DMS79 (cell line): ENCODE results near the gene MSI2.

ENCODE experiments used
- DNase-seq: peaks from one replicate; lab custom pipeline; 2025; lab: John Stamatoyannopoulos, UW

The MSI2 gene

DNA sequence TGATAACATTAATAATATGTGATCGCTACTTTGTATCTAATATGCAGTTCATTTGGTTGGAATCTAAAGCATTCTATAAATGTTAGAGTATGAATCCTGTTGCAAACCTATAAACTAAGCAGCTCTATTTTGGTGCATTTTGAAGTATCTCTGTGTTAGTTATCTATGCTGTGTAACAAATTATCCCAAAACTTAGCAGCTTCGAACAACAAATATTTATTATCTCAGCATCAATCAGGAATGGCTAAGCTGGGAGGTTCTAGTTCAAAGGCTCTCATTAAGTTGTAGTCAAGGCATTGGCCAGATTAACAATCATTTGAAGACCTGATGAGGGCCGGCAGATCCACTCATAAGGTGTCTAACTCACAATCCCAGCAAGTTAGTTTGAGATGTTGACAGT lies 10.1 kb upstream of the MSI2 start:
- no peak for DNase-seq

DNA sequence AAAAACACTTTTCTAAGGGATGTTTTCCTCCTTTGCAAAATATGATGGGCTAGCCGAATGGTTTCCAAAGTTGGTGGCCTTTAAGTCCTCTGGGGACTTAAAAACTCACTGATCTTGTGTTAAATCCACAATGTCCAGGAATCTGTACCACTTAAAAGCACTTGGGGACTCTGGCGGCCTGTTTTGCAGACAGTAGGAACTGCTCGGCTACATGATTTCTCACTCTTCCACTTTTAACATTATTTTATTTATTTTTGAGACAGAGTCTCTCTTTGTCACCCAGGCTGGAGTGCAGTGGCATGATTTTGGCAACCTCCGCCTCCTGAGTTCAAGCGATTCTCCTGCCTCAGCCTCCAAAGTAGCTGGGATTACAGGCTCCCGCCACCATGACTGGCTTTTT lies 9.1 kb upstream of the MSI2 start:
- no peak for DNase-seq

DNA sequence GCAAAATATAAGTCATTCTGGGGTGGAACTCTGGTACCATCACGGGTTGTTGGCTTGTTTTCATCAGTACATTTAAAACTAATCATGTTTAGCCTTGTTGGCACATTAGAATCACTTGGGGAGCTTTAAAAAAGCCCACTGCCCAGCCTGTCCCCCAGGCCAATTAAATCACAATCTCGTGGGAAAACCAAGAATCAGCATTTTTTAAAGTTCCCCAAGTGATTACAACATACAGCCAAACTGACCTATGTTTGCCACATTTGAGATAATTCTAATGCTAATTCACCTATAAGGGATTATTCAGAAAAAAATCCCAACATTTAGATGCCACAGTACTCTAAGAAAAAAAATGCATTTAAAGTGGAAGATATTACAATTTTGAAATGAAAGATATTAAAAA lies 8.4 kb upstream of the MSI2 start:
- no peak for DNase-seq

DNA sequence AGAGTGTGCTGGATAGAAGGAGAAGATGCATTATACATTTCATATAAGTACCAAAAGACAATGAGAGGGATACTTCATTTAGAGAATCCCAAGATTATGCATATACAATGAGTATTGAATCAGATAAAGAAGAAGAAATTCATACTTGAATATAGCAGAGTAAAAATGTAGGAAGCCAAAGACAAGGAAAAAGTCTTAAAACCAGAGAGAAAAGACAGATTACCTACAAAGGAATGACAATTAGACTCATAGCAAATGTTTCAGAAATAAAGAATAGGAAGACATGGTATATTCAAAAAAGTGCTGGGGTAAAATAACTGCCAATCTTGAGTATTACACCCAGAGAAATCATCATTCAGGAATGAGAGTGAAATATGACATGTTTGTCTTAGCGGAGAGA lies 6.8 kb upstream of the MSI2 start:
- no peak for DNase-seq

DNA sequence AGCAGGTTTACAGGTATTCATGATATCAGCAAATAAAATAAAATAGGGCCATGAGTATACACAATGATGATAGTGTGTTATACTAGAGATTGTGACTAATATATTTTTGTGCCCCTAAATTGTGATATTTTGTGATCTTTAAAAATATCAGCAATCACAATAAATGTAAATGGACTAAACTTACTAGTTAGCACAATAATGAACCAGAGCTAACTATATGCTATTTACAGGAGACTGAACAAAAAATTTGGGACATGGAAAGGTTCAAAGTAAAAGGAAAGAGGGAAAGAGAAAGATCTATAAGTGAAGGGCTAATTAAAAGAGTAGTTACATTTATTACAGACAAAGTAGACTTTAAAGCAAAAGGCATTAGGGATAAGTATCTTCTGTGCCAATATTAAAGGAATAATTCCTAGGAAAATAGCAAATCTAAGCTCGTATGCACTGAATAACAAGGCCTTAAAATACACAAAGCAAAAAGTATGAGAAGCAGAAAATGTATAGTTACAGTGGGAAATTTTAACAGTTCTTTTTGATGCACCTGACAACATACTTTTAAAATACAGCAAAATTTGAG lies 5.0 kb upstream of the MSI2 start:
- DNase-seq, result no peak

DNA sequence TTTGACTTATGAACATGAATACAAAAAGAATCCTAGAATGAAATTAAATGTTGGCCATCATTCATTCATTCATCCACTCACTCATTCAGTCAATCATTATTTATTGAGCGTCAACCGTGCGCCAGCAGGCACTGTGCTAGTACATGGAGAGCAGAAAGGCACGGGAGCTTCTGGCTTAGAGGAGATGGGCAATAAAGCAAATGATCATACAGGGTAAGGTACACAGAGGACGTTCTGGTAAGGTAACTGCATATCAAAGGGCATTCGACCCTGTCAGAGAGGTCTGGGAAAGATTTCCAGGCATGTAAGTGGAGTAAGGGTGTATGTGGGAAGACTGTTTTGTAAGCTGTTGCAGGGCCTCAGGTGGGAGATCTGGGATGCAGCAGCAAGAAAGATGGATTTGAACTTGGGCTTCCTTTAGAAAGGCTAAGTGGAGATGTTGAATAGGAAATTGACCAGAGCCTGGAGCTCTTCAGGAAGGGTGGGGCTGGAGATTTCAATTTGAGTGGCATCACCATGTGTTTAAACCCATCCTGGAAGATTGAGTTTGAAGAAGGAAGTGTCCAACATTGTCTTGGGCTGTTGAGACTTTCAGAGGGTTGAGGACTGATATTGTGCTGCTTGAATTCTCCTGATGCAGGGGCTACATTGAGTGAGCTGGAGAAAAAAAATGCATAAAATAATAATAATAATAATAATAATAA lies 2.8 kb upstream of the MSI2 start:
- DNase-seq, result no peak

DNA sequence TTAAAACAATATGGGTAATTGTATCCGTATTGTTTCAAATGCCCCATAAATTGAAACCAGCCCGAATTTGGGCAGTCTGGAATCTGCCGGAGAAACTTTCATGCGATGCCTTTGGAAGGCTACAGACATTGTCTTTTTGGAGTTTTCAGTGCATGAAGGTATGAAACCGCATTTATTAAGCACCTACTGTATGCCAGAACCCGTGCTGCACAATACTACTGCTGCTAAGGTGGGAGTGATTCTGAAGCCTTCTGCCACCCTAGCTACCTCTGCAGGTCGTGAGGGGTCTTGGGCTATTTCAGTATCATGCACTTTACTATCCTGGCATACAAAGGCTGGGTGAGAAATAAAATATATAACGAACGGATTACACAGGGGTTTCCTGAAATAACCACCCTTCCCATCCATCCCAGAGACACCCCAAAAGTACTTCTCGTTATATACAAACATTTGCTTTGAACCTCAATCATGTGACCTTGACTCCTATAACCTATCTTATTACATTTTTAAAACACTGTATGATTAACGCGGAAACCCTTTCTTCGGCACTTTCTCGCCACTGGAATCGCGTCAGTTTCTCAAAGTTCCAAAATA lies 1.0 kb upstream of the MSI2 start:
- no peak for DNase-seq

DNA sequence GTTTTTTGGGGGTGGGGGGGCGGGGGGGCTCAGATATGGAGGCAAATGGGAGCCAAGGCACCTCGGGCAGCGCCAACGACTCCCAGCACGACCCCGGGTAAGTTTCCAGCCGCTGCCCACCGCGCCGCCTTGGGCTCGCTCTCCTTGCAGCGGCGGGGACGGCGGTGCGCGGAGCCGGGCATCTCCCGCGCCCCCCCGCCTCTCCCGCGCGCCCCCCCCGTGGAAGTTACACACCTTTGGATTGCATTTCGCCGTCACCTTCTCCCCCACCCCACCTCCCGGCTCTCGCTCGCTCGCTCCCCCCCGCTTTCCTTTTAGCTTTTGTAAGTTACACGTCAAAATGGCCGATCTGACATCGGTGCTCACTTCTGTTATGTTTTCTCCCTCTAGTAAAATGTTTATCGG lies 387 bp downstream of the MSI2 start:
- DNase-seq, result no peak

DNA sequence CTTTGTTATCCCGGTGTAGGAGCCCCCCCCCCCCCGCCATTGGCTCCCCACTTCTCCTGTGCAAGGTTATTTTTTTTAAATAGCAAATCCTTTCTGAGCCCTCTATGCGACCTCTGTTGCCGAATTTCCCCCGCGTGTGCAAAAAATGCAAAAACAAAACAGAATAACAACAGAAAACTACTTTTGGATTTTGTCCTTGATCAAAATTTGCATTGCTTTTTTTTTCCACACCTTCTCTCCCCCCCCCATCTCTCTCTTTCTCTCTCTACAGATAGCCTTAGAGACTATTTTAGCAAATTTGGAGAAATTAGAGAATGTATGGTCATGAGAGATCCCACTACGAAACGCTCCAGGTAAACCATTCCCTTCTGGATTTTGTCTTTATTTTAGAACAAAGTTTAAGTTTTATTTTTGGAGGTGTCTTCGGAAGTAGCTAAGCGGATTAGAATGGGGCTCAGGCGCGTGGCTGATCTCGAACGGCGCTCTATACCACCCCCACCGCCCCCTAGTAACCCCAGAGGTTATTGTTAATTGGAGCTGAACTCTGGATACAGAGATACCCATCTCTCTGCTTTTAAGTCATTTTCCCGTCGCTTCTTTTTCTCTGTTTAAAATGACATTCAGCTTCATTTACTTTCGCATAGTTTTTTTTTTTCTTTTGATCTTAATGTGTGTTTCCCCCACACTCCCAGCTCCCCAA lies 1.0 kb downstream of the MSI2 start:
- no peak for DNase-seq

DNA sequence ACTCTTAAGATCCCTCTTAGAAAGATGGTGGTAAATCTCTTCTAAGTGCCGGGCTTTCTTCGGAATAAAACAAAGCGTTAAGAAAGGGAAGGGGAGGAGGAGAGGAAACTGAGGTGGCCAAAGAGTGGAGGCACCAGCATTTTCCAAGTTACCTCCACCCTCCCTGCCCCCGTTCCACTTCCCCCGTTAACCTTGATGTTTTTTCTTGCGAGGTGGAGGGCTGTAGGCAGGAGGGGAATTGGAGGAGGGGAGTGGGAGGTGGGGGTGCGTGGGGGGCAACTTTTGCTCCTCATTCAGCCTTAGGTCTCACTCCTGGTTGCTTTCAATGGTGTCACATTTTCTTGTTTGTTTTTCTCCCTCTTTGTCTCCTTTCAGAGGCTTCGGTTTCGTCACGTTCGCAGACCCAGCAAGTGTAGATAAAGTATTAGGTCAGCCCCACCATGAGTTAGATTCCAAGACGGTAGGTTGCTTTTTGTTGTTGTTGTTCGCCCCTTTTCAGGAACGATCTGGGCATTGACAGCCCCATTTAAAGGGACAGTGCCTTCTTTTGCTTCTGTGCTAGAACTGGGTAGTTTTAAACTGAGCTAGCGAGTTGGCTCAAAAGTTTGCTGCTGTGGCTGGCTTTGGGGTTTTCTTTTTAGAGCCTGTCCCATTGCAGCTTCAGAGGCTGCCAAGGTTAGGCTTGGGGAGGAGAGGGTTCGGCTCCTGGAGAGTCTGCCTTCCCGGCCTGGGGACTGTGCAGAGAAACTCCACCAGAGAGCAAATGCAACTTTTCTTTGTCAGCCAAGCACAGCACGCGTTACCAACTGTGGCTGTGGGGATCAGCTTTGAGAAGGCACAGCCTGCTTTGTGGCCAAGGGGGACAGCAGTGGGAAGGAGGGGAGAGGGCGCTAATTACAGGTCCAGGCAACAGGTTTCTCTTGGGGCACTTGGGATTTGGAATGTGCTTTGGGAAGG lies 1.9 kb downstream of the MSI2 start:
- DNase-seq, result no peak

DNA sequence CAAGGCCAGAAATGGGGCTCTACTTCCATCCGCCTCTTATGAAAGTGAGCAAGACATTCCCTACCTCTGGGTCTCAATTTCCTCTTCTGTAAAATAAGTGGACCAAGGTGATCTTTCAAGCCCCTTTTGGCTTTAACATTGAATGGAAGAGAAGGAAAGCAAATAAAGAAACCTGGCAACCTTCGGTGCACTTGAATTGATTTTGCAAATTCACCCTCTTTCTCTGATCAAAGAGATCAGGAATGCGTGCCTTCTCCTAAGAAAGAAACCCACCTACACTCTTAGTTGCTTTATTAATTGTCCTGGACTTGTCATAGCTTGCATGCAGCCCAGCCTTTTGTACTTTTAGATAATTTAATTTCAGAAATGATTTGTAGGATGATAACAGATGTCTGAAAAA lies 3.0 kb downstream of the MSI2 start:
- no peak for DNase-seq

DNA sequence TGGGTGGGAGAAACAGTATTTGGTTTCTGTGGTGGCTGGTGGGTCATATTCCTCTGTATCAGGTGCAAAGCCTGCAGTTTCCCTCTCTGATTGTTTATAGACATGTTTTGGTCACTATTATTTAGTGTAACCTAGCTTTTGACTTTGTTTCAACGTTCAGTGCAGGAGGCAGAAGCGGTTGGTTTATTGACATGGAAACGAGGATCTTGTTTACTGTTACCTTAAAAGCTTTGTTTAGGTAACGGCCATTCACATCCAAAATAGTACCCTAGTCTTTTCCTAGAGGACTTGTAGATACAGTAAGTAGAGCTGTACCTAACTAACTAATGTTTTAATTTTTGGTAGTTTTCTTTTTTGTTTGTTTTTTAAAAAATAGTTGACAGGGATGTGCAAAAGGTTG lies 3.5 kb downstream of the MSI2 start:
- no peak for DNase-seq

DNA sequence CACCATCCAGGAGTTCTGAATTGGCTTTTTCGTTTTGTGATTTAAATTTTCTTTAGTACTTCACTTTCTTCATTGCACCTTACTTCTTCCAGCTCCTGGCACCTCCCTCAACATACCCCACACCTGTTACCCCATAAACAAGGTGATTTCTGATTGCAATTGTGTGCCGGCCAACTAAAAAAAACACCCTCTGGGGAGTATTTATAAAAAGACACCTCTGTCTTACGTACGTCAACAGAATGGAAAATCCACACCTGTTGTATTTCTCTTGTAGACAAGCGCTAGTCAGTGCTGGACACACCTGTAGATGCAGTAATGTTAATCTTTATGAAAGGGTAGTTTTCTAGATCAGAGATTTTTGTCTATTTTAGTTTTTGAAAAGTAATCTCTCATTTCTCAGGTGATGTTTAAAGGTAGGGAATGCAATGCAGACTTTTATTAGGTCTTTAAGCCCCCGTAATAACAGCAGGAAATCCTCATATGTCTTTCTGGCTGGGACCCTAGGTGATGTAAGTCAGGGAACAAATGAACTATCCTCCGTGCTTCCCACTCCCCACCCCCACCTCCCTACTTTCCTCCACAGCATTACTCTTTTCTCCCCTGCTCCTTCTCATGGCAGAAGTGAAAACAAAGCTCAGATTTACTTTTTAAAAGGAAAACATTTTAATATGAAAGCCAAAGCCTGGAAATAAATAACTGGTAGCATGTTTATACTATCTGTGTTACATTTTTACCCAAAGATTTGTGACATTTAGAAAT lies 4.2 kb downstream of the MSI2 start:
- DNase-seq, result no peak

DNA sequence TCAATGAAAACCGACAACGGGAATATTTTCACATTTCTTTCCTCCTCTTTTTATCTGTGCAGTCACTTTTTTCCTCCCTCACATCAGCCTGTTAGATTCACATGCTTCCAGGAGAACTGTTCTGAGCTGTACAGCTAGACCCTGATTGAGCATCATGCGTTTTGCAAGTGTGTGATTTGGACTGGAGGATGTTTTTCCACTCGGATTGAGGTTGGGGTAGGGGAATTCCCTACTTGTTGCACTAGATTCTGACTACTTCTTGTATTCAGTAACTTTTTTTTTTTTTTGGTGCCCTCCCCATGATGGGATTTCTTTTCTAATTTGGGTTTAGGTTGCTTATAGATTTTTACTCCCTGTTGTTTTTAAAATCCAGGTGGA lies 4.8 kb downstream of the MSI2 start:
- DNase-seq, result no peak

DNA sequence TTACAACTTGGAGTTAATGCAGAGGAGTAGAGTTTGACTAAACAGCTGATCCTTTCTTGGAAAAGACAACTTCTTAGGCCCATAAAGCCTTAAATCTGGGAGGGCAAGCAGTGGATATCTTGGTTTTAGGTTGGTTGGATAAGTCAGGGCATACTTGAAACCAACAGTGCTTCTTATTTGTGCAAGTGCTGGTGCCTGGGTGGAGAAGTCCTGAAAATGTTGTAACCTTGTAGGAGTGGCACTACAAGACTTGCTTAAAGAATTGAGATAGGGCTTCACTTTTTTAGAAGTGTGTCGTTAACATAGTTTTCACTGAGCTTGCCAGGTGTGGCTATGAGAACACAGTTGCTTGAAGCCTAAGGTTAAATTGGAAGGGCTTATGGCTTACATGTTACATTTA lies 6.2 kb downstream of the MSI2 start:
- DNase-seq, result no peak

DNA sequence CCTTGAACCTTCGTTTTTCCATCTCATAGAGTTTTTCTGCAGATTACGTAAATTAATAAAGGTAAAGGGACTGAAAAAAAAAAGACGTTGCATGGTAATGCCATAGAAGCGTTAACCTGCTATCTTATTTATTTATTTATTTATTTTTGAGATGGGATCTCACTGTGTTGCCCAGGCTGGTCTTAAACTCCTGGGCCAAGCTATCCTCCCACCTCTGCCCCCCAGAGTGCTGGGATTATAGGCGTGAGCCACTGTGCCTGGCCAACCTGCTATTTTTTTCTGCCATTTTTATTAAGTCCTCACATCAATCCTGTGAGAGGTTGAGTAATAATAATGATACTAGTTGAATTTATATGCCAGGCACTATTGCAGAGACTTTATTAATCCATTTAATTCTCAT lies 7.9 kb downstream of the MSI2 start:
- DNase-seq, result no peak

DNA sequence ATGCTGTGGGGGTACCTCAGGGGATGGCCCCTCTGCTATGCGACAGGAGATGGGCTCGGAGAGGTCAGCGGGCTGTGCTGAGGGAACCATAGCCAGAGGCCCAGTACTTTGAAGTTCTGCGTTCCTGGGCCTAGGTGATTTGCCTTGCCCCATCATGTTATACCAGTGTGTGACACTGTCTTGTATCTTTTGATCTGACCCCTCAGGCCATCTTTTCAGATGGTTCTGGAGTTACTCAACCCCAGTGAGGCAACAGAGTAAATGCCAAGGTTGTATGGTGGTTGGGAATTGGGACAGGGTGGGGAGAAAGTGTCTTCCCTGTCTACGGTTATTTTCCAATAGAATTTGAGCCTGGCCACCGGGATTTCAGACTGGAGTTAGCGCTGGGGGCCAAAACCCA lies 8.5 kb downstream of the MSI2 start:
- DNase-seq, result no peak

DNA sequence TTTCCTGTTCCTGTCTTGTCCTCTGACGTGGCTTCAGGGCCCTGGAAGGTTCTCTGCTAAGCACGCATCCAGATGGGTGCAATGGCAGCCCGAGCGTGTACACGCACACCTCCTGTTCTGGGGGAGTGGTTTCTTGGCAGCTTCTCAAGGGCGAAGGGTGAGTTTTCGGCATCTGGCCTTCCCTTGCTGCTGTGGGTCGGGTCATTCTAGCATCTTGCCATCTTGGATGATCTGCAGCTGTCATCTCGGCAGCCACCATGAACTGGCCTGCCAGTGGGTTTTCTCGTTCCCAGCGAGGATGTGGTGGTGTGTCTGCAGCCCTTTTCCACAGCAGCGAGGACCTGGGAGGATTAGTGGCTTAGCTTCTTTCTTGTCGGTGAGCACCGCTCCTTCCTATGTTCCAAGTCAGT lies 10.6 kb downstream of the MSI2 start:
- DNase-seq, result no peak

DNA sequence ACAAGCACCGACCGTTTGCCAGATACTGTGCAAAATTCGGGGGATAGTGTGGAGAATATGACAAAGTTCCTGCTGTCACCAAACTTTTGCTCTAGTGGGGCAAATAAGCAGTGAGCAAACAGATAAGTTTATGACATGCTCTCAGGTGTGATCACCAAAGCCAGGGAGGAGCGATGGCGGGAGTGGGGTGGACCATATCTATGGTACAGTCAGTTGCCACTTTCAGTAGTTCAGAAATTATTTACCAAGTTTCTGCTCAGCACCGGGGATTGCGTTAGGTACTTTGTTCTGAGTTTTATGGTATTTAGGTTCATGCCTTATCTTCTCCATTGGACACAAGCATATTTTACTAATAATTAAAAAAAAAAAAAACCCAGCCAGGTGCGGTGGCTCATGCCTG lies 11.9 kb downstream of the MSI2 start:
- no peak for DNase-seq

DNA sequence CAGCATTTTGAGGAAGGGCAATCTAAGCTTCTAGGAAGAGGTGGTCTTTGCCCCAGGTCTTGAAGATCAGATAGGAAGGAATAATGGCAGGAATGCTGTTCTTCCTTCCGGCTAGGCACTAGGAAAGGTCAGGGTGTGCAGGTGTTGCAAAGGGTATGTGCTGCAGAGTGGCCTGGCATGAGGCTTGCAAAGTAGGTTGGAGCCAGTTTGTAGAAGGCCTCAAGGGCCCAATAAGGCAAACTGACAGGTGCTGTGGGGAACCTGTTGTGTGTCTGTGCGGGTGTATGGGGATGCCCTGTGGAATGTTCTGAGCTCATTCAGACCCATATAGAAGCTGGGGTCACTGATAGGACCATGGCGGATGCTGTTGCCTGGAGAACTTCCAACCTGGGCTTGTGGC lies 12.7 kb downstream of the MSI2 start:
- DNase-seq, result no peak

DNA sequence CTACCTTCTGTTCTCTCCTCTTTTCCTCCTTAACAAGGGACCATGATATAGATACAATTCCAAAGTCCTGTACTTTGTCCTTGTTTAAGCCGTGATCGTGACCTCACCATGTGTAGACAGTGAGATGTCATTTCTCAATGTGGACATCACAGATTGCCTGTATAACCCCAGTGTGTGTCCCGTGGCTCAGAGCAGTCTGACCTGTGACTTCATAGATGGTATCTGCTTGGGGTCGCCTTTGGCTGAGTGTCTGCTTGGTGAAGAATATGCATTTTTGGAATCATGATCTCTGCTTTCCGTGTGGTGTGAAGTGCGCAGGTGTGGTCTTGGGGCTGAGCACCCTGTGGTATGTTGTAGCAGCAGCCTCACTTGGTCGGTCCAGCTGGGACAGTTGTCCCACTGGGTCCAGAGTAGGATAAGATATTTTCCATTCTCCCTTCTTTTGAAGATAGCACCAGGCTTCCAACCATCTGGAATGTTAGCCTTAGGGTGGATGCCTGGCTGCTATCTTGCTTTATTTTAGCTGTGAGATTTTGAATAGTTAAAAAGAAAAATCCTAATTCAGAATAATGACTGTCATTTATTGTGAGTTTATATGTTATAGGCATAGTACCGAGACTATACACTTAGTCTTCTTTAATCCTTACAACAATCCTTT lies 13.4 kb downstream of the MSI2 start:
- DNase-seq, result no peak
